Upper lobe of right lung (tissue), 1 donor: Measurements from ENCODE around the gene TRAF2. TPM values are rescaled to one million over a fixed set of nuclear protein-coding genes. Genes with fewer than 3 reads are reported as not detected.

ENCODE experiments used
- ATAC-seq: fragments of 200-7000 bp; cut with Tn5 transposase; one replicate; pipeline ENCODE4 v1.9.1; 2020; ENCODE audit warnings: mild to moderate bottlenecking, moderate library complexity
- DNase-seq: peaks from one replicate; pipeline ENCODE4 v3.0.0-alpha.2; 2020
- H3K27ac ChIP-seq: fragments of 200-600 bp; one replicate; pipeline ENCODE4 v1.8.0; 2022
- H3K27me3 ChIP-seq: fragments of 200-600 bp; one replicate; pipeline ENCODE4 v1.8.0; 2022; ENCODE audit warnings: mild to moderate bottlenecking
- H3K36me3 ChIP-seq: fragments of 200-600 bp; one replicate; pipeline ENCODE4 v1.8.0; 2022
- H3K4me1 ChIP-seq: fragments of 200-600 bp; one replicate; pipeline ENCODE4 v1.8.0; 2022
- H3K4me3 ChIP-seq: fragments of 200-600 bp; one replicate; pipeline ENCODE4 v1.8.0; 2022; ENCODE audit warnings: mild to moderate bottlenecking
- H3K9me3 ChIP-seq: fragments of 200-600 bp; one replicate; pipeline ENCODE4 v1.8.0; 2022
- intact Hi-C: fragments of 100-400 bp; cut with DNase I; formaldehyde crosslinking; loops from one replicate; pipeline ENCODE4 v1.11.0; 2022
- total RNA-seq: library from RNA; stranded (reverse); fragmentation: NEBNext Ultra II Directional; extraction: Animal tissue kit (Norgen Biotek cat#: 25700); gene quantifications from one replicate; pipeline ENCODE4 v1.2.1, GENCODE V29; 2021
- TF ChIP-seq, protein P1 (sequence below): fragments of 200-600 bp; IDR thresholded peaks from one replicate; pipeline ENCODE4 v1.8.0; 2022; ENCODE audit warnings: antibody characterized with exemption
- donor health status: DM: no; HTN: yes; CAD: no; lungs with severe emphysema.

TRAF2 gene
- total RNA-seq, 1 donor from 2014 or later: 14.8 TPM

GRCh38 chr9:136956604-136957003, 70.3 kb downstream of the TRAF2 start:
- Histone ChIP-seq H3K27ac (no peak overlapping the region), H3K36me3 (no peaks in the 10 kb centered on the region), H3K27me3 (no peaks in the 10 kb centered on the region), H3K4me3 (no peak overlapping the region), H3K4me1 (no peaks in the 10 kb centered on the region), H3K9me3 (no peaks in the 10 kb centered on the region)
- intact Hi-C loops: no loop called here
- TF ChIP-seq, protein P1, sequence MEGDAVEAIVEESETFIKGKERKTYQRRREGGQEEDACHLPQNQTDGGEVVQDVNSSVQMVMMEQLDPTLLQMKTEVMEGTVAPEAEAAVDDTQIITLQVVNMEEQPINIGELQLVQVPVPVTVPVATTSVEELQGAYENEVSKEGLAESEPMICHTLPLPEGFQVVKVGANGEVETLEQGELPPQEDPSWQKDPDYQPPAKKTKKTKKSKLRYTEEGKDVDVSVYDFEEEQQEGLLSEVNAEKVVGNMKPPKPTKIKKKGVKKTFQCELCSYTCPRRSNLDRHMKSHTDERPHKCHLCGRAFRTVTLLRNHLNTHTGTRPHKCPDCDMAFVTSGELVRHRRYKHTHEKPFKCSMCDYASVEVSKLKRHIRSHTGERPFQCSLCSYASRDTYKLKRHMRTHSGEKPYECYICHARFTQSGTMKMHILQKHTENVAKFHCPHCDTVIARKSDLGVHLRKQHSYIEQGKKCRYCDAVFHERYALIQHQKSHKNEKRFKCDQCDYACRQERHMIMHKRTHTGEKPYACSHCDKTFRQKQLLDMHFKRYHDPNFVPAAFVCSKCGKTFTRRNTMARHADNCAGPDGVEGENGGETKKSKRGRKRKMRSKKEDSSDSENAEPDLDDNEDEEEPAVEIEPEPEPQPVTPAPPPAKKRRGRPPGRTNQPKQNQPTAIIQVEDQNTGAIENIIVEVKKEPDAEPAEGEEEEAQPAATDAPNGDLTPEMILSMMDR: no peak
- DNase-seq (no peak), ATAC-seq (no peak)

DNA sequence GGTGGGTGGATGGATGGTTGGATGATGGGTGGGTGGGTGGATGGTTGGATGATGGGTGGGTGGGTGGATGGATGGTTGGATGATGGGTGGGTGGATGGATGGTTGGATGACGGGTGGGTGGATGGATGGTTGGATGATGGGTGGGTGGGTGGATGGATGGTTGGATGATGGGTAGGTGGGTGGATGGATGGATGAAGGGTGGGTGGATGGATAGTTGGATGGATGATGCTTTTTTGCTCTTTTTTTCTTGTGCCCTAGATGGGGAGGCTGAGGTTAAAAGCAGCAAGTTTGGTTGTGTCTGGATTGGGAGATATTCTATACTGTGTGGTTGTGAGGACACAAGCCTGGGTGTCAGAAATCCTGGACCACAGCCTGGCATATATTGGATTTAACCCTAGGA, 71.1 kb downstream of the TRAF2 start:
- DNase-seq (no peak), ATAC-seq (no peak)
- TF ChIP-seq, protein P1: no peak
- Histone ChIP-seq H3K9me3 (no peaks in the 10 kb centered on the region), H3K4me3 (no peak overlapping the region), H3K27ac (no peak overlapping the region), H3K36me3 (no peaks in the 10 kb centered on the region), H3K27me3 (no peaks in the 10 kb centered on the region), H3K4me1 (no peaks in the 10 kb centered on the region)
- intact Hi-C loops: no loop called here

GRCh38 chr9:136957901-136958300, 71.6 kb downstream of the TRAF2 start:
- Histone ChIP-seq H3K4me1 (no peaks in the 10 kb centered on the region), H3K27ac (no peak overlapping the region), H3K36me3 (no peaks in the 10 kb centered on the region), H3K4me3 (no peak overlapping the region), H3K27me3 (no peaks in the 10 kb centered on the region), H3K9me3 (no peaks in the 10 kb centered on the region)
- intact Hi-C loops: no loop called here
- ATAC-seq: no peak
- no peak for DNase-seq
- TF ChIP-seq, protein P1: no peak

- DNase-seq (no peak), ATAC-seq (no peak)
- no peak overlapping the region for H3K4me3 ChIP-seq
- no peaks in the 10 kb centered on the region for H3K4me1 ChIP-seq
- no peaks in the 10 kb centered on the region for H3K27me3 ChIP-seq
- TF ChIP-seq, protein P1: no peak
- no peak overlapping the region for H3K27ac ChIP-seq
- H3K36me3 ChIP-seq: no peaks in the 10 kb centered on the region
- intact Hi-C loops: no loop called here
- no peaks in the 10 kb centered on the region for H3K9me3 ChIP-seq
These were observed 72.2 kb downstream of the TRAF2 start for GRCh38 chr9:136958473-136958872.

- no peak overlapping the region for H3K4me3 ChIP-seq
- no peak for ATAC-seq
- DNase-seq: no peak
- H3K27me3 ChIP-seq: no peaks in the 10 kb centered on the region
- TF ChIP-seq, protein P1: no peak
- H3K27ac ChIP-seq: peak overlapping the region; percentile 24
- intact Hi-C loops: no loop called here
- peaks cover 3% of the 10 kb centered on the region for H3K4me1 ChIP-seq
- H3K9me3 ChIP-seq: no peaks in the 10 kb centered on the region
- H3K36me3 ChIP-seq: no peaks in the 10 kb centered on the region
These were observed 72.9 kb downstream of the TRAF2 start for GRCh38 chr9:136958898-136959850.
